GM19324 (cell line): ENCODE data around the gene SDS.

Experiments used
- ATAC-seq: cut with Tn5 transposase; IDR thresholded peaks from one replicate; pipeline ENCODE4 v1.9.1; 2021; ENCODE audit warnings: mild to moderate bottlenecking, moderate library complexity; ENCODE audit not compliant: unreplicated experiment, low FRiP score

Gene SDS

GRCh38 chr12:113385282-113385882 lies 18.3 kb downstream of the SDS start:
- ATAC-seq = no peak

- ATAC-seq = no peak
Observed at GRCh38 chr12:113384778-113385177, 18.9 kb downstream of the SDS start.

- no peak for ATAC-seq
Observed at GRCh38 chr12:113382206-113382605, 21.5 kb downstream of the SDS start.

GRCh38 chr12:113381220-113381619 lies 22.5 kb downstream of the SDS start:
- no peak for ATAC-seq

DNA sequence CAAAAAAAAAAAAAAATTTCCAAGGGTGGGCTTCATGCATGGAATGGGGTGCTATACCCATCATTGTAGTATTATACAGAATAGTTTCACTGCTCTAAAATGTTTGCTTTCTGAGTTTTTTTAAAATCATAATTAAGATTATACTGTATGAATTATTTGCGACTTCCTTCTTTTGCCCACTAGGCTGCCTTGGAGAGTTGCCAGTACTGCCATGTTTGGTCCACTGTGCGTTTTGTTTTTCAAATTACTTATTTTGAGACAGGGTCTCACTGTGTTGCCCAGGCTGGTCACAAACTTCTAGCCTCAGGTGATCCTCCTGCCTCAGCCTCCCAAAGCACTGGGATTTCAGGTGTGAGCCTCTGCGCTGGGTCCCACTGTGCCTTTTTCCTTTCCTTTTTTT lies 25.4 kb downstream of the SDS start:
- no peak for ATAC-seq

DNA sequence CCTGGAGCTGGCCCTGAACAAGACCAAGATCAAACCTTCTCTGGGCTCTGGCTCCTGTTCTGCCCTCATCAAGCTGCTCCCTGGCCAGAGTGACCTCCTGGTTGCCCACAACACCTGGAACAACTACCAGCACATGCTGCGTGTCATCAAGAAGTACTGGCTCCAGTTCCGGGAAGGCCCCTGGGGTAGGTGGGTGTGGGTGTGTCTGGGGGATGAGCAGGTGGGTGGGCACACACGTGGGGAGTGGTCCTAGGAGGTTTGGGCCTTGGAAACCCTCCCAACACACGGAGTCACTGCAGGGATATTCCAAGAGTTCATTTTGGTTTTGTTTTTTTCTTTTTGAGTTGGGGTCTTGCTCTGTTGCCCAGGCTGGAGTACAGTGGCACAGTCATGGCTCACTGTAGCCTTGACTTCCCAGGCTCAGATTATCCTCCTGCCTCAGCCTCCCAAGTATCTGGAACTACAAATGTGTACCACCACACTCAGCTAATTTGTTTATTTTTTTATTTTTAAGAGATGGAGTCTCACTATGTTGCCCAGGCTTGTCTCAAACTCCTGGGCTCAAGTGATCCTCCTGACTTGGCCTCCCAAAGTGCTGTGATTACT lies 28.8 kb downstream of the SDS start:
- no peak for ATAC-seq

DNA sequence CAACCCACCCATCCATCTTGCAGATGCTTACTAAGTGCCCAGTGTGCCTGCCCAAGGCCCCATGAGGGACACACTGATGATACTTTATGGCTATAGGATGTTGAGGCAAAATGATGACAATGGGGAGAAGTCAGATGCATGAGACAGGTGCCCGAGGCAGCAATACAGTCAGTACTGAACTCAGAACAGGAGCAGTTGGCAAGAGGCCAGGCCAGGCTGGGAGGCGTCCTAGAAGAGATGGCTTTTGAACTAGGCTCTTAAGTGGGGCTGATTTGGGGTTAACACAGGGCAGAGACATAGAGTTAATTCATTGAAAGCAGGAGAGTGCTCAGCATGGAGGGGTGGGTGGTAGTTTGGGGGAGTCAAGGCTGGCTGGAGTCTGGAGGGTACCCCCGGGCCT lies 29.7 kb downstream of the SDS start:
- no peak for ATAC-seq

GRCh38 chr12:113373440-113373839 lies 30.2 kb downstream of the SDS start:
- ATAC-seq = no peak

- ATAC-seq = no peak
Observed at GRCh38 chr12:113372371-113372770, 31.3 kb downstream of the SDS start.

DNA sequence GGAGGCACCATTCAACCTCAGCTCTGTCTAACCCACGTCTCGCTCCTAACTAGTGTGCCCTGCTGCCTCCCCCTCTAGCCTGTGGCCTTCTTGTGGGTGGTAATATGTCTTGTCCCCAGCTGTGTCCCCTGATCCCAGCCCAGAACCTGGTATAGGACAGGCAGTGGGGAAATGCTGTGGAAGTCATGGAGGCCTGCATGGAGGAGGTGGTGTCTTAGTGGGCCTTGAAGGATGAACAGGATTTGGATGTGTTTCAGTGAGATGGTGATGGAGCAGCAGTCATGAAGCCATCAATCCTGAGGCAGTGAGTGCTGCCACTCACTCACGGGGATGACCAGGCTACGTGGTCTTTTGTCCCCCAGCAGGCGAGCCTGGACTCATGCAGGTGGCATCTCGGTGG lies 31.9 kb downstream of the SDS start:
- no peak for ATAC-seq

DNA sequence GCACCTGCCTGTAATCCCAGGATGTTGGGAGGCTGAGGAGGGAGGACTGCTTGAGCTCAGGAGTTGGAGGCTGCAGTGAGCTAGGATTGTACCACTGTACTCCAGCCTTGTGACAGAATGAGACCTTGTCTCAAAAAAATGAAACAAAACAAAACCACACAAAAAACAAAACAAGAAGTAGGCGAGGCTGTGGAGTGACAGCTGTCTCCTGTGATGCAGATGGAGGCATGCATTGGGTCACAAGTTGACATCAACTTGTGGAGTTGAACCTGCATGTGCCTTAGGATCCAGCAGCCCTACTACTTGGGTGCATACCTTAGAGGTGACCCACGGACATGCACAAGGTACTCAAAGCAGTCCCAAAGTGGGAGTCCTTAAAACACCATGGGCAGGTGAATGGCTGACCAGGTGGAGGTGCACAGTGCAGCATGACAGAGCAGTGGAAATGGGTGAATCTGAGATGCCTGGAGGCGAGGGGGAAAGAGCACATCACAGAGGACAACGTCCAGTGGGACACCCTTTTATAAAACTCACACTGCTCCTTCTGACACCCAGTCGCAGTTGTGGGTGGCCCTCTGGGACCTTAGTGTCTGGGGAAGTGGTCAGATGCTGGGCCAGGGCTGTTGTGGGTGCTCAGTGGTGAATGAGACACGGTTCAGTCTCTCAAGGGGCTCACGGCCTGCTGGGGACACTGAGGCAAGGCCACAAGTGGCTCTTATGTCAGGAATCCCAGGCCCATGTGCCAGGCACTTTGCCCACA lies 32.6 kb downstream of the SDS start:
- no peak for ATAC-seq

DNA sequence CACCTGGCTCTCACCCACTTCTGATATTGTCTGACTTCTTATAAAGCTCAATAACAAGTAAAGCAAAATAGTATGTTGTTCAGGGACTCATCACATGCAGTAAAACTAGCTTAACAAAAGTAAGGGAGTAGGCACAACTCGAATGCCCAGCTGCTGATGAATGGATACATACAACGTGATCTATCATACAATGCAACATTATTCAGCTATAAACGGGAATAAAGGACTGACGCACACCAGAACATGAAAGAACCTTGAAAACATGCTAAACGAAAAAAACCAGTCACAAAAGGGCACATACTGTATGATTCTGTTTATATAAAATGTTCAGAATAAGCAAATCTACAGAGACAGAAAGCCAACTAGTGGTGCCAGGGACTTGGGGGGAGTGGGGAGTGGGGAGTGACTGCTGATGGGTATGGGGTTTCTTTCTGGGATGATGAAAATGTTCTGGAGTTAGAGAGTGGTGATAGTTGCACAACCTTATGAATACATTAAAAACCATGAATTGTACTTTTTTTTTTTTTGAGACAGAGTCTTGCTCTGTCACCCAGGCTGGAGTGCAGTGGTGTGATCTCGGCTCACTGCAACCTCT lies 34.2 kb downstream of the SDS start:
- no peak for ATAC-seq

GRCh38 chr12:113368331-113368730 lies 35.4 kb downstream of the SDS start:
- ATAC-seq = no peak

DNA sequence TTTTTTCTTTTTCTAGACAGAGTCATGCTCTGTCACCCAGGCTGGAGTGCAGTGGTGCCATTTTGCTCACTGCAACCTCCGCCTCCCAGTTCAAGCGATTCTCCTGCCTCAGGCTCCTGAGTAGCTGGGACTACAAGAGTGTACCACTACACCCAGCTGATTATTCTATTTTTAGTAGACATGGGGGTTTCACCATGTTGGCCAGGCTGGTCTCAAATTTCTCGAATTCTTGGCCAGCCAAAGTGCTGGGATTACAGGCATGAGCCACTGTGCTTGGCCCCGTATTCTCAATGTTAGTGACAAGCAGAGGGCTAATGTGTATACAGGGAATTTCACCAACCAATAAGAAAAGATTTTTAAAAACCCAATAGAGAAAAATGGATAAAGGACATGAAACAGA lies 36.9 kb downstream of the SDS start:
- no peak for ATAC-seq

GRCh38 chr12:113365639-113366395 lies 37.9 kb downstream of the SDS start:
- no peak for ATAC-seq

DNA sequence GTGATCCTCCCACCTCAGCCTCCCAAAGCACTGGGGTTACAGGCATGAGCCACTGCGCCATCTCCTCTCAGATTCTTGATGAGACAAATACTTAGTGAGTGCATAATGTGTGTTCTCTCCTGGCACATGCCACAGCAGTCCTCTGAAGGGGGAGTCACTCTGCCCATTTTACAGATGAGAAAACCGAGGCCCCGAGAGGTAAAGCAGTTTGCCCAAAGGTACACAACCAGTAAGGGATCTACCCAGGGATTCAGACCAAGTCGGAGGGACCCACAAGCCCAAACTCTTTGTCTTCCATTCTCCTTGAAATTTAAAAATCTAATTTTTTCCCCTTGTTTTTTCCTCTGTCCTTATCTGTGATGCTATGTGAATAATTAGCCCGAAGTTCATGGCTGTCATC lies 39.0 kb downstream of the SDS start:
- no peak for ATAC-seq

DNA sequence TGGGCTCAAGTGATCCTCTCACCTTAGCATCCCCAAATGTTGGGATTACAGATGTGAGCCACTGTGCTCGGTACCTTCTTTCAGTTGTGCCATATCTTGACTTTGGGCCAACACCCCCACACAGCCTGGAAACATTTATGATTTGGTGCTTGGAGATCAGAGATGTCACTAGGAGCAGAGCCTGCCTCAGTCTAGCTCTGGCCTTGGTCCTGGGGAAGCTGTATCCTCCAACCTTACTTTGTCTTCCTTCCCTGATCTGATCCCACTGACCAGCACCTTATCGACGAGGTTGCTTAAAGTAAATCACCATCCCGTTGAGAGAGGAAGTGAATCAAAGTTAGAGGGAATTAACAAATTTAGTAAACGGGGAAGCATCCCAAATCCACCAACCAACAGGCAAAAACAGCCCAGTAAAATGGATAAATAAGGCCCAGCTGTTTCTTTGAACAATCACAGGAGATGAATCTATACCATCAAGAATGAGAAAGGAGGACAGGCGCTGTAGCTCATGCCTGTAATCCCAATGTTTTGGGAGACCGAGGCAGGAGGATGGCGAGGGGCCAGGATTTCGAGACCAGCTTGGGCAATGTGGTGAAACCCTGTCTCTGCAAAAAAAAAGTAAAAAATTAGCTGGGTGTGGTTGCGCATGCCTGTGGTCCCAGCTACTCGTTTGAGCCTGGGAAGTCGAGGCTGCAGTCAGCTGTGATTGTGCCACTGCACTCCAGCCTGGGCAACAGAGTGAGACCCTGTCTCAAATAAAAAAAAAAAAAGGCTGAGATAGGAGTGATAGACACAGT lies 41.9 kb downstream of the SDS start:
- no peak for ATAC-seq

GRCh38 chr12:113359939-113360748 lies 43.5 kb downstream of the SDS start:
- no peak for ATAC-seq
